CD4-positive, CD25-positive, alpha-beta regulatory T cell (primary cell): Measurements from ENCODE around the gene TSPAN31. TPM values are rescaled to one million over a fixed set of nuclear protein-coding genes. Genes with fewer than 3 reads are reported as not detected.
A peak's percentile ranks its signal among the peaks of the same experiment; 100 is the strongest.

Experiments
- ATAC-seq, 2 donors: fragments of 150-1000 bp; cut with Tn5 transposase; one replicate each; pipeline ENCODE4 v1.10.0; 2021; ENCODE audit warnings: low read depth in 2 of 2, moderate number of reproducible peaks in 2 of 2, moderate library complexity in 1 of 2
- DNase-seq, 3 donors: peaks; one replicate each; pipeline versions ENCODE4 v3.0.0 to v3.0.0-alpha.2; 2012 to 2022; ENCODE audit warnings: mixed read lengths in 1 of 3
- H3K27ac ChIP-seq: one replicate; pipeline ENCODE4 v1.7.0; 2013; ENCODE audit warnings: mild to moderate bottlenecking, low read length; ENCODE audit not compliant: insufficient read depth, poor library complexity, severe bottlenecking
- H3K27me3 ChIP-seq: one replicate; pipeline ENCODE4 v1.7.0; 2013; ENCODE audit warnings: low read length; ENCODE audit not compliant: control insufficient read depth, insufficient read depth
- H3K36me3 ChIP-seq: one replicate; pipeline ENCODE4 v1.7.0; 2013; ENCODE audit warnings: mild to moderate bottlenecking, low read length, moderate library complexity; ENCODE audit not compliant: control insufficient read depth, insufficient read depth
- H3K4me1 ChIP-seq: 2 replicates; pipeline ENCODE4 v1.7.0; 2013; ENCODE audit warnings: mild to moderate bottlenecking, low read length; ENCODE audit not compliant: insufficient read depth, control insufficient read depth, poor library complexity, severe bottlenecking
- H3K4me3 ChIP-seq: one replicate; pipeline ENCODE4 v1.7.0; 2013; ENCODE audit warnings: low read depth, mild to moderate bottlenecking, low read length, moderate library complexity
- H3K9me3 ChIP-seq, 2 experiments: 1 replicate in 1 of 2; 2 replicates in 1 of 2; pipeline ENCODE4 v1.7.0; 2013; ENCODE audit warnings: low read length in 2 of 2, mild to moderate bottlenecking in 1 of 2, moderate library complexity in 1 of 2; ENCODE audit not compliant: control insufficient read depth in 2 of 2
- H3K27ac Mint-ChIP-seq, 3 donors: one replicate each; pipeline ENCODE4 v1.8.0; 2020 to 2022; ENCODE audit warnings: mild to moderate bottlenecking in 3 of 3, mixed read lengths in 3 of 3, moderate library complexity in 2 of 3
- H3K27me3 Mint-ChIP-seq: one replicate; pipeline ENCODE4 v1.8.0; 2022; ENCODE audit warnings: mild to moderate bottlenecking, mixed read lengths
- H3K36me3 Mint-ChIP-seq: one replicate; pipeline ENCODE4 v1.8.0; 2020; ENCODE audit warnings: mixed read lengths
- H3K4me1 Mint-ChIP-seq, 4 donors: one replicate each; pipeline ENCODE4 v1.8.0; 2020 to 2022; ENCODE audit warnings: mixed read lengths in 4 of 4, mild to moderate bottlenecking in 1 of 4
- H3K4me3 Mint-ChIP-seq, 4 donors: one replicate each; pipeline ENCODE4 v1.8.0; 2020 to 2022; ENCODE audit warnings: mild to moderate bottlenecking in 4 of 4, mixed read lengths in 4 of 4, moderate library complexity in 3 of 4
- H3K9me3 Mint-ChIP-seq, 7 donors: one replicate each; pipeline ENCODE4 v1.8.0; 2020 to 2022; ENCODE audit warnings: mixed read lengths in 7 of 7, mild to moderate bottlenecking in 3 of 7, moderate library complexity in 2 of 7
- polyA plus RNA-seq, 4 donors: library from polyadenylated mRNA; unstranded; fragments of 300-500 nt; fragmentation: Illumina TruSeq; gene quantifications; one replicate each; pipeline ENCODE4 v1.2.3, GENCODE V29; 2021
- total RNA-seq: library from RNA; stranded (reverse); gene quantifications from one replicate; pipeline ENCODE4 v1.2.3, GENCODE V29; 2022

Gene TSPAN31
- total and polyA plus RNA-seq, 5 donors from 2014 or later, result 8.7 to 48.9 (median 38.9) TPM

- Mint-ChIP-seq H3K9me3 (no peaks in the 10 kb centered on the region), H3K27me3 (peaks cover 4% of the 10 kb centered on the region), H3K36me3 (peaks cover 13% of the 10 kb centered on the region), H3K4me1 (peaks cover 22 to 71% (median 47%) of the 10 kb centered on the region in 4 donors), H3K4me3 (peak within 1 kb of the TSS; percentile 94 to 98 (median 96)), H3K27ac (peak within 1 kb of the TSS; percentile 95 to 99 (median 98))
- peak; percentile 23 to 30 for ATAC-seq
- Histone ChIP-seq H3K4me3 (peak within 1 kb of the TSS; percentile 74), H3K4me1 (peaks cover 49% of the 10 kb centered on the region), H3K27ac (peak within 1 kb of the TSS; percentile 92), H3K36me3 (peaks cover 24% of the 10 kb centered on the region), H3K27me3 (no peaks in the 10 kb centered on the region), H3K9me3 (no peaks in the 10 kb centered on the region)
- DNase-seq, result peak; percentile 80 to 93 (median 87)
These were observed 9.8 kb downstream of the TSPAN31 start, which contains the start of gene MARCHF9 for GRCh38 chr12:57754411-57755193. MARCHF9 (plus strand) TSS chr12:57755103; CDS start chr12:57755529, 426 bp downstream.

- Mint-ChIP-seq H3K4me1 (peaks cover 22 to 76% (median 50%) of the 10 kb centered on the region in 4 donors), H3K27ac (no peak overlapping the region)
These were observed 10.3 kb downstream of the TSPAN31 start for GRCh38 chr12:57755194-57755453.

GRCh38 chr12:57755454-57756372 lies 10.9 kb downstream of the TSPAN31 start:
- H3K9me3 Mint-ChIP-seq, result no peaks in the 10 kb centered on the region
- Histone ChIP-seq H3K4me1 (peaks cover 49% of the 10 kb centered on the region), H3K27ac (peak overlapping the region; percentile 92), H3K4me3 (peak overlapping the region; percentile 73), H3K9me3 (no peaks in the 10 kb centered on the region), H3K36me3 (peaks cover 21% of the 10 kb centered on the region), H3K27me3 (no peaks in the 10 kb centered on the region)
- peak overlapping the region; percentile 88 to 95 (median 93) for H3K27ac Mint-ChIP-seq
- peaks cover 4% of the 10 kb centered on the region for H3K27me3 Mint-ChIP-seq
- DNase-seq (peak in 2 of 3 donors; percentile 37 to 38), ATAC-seq (no peak)
- peaks cover 22 to 71% (median 51%) of the 10 kb centered on the region in 4 donors for H3K4me1 Mint-ChIP-seq
- H3K4me3 Mint-ChIP-seq, result peak overlapping the region; percentile 86 to 97 (median 92)
- H3K36me3 Mint-ChIP-seq, result peaks cover 8% of the 10 kb centered on the region

More at GRCh38 chr12:57755194-57755453, 10.3 kb downstream of the TSPAN31 start:
- DNase-seq (no peak), ATAC-seq (no peak)
- Histone ChIP-seq H3K4me1 (peaks cover 49% of the 10 kb centered on the region), H3K27me3 (no peaks in the 10 kb centered on the region), H3K9me3 (no peaks in the 10 kb centered on the region), H3K4me3 (no peak overlapping the region), H3K36me3 (peaks cover 22% of the 10 kb centered on the region), H3K27ac (peak overlapping the region; percentile 92)
- Mint-ChIP-seq H3K4me3 (no peak overlapping the region), H3K27me3 (peaks cover 4% of the 10 kb centered on the region), H3K9me3 (no peaks in the 10 kb centered on the region), H3K36me3 (peaks cover 13% of the 10 kb centered on the region)

GRCh38 chr12:57756406-57757341 lies 11.8 kb downstream of the TSPAN31 start:
- peaks cover 22 to 61% (median 46%) of the 10 kb centered on the region in 4 donors for H3K4me1 Mint-ChIP-seq
- Histone ChIP-seq H3K36me3 (peaks cover 21% of the 10 kb centered on the region), H3K4me1 (peaks cover 41% of the 10 kb centered on the region)

GRCh38 chr12:57757771-57758170 lies 12.9 kb downstream of the TSPAN31 start:
- Mint-ChIP-seq H3K36me3 (peaks cover 11% of the 10 kb centered on the region), H3K27ac (no peak overlapping the region), H3K9me3 (no peaks in the 10 kb centered on the region), H3K27me3 (peaks cover 4% of the 10 kb centered on the region), H3K4me1 (peaks cover 20 to 50% (median 40%) of the 10 kb centered on the region in 4 donors), H3K4me3 (peak overlapping the region in 2 of 4 donors; percentile 73 to 76)
- ATAC-seq, result no peak
- H3K4me3 ChIP-seq, result no peak overlapping the region
- no peaks in the 10 kb centered on the region for H3K27me3 ChIP-seq
- H3K27ac ChIP-seq, result no peak overlapping the region
- no peaks in the 10 kb centered on the region for H3K9me3 ChIP-seq
- peaks cover 33% of the 10 kb centered on the region for H3K4me1 ChIP-seq
- H3K36me3 ChIP-seq, result peaks cover 21% of the 10 kb centered on the region
- DNase-seq, result no peak

More at GRCh38 chr12:57756406-57757341, 11.8 kb downstream of the TSPAN31 start:
- Histone ChIP-seq H3K27me3 (no peaks in the 10 kb centered on the region), H3K27ac (peak overlapping the region; percentile 92), H3K4me3 (peak overlapping the region; percentile 73), H3K9me3 (no peaks in the 10 kb centered on the region)
- peak; percentile 11 to 22 for ATAC-seq
- Mint-ChIP-seq H3K9me3 (no peaks in the 10 kb centered on the region), H3K4me3 (peak overlapping the region; percentile 86 to 97 (median 92)), H3K27me3 (peaks cover 4% of the 10 kb centered on the region), H3K36me3 (peaks cover 11% of the 10 kb centered on the region), H3K27ac (peak overlapping the region; percentile 88 to 95 (median 93))
- DNase-seq, result peak; percentile 57 to 76 (median 70)

- no peaks in the 10 kb centered on the region for H3K9me3 ChIP-seq
- peaks cover 11% of the 10 kb centered on the region for H3K36me3 Mint-ChIP-seq
- H3K4me1 ChIP-seq, result peaks cover 24% of the 10 kb centered on the region
- ATAC-seq, result no peak
- peak overlapping the region in 2 of 3 donors; percentile 30 to 80 for H3K27ac Mint-ChIP-seq
- no peak overlapping the region for H3K27ac ChIP-seq
- peaks cover 7% of the 10 kb centered on the region for H3K27me3 ChIP-seq
- peaks cover 12 to 41% (median 33%) of the 10 kb centered on the region in 4 donors for H3K4me1 Mint-ChIP-seq
- no peak for DNase-seq
- H3K27me3 Mint-ChIP-seq, result peaks cover 9% of the 10 kb centered on the region
- no peak overlapping the region for H3K4me3 ChIP-seq
- no peaks in the 10 kb centered on the region for H3K9me3 Mint-ChIP-seq
- H3K36me3 ChIP-seq, result peaks cover 21% of the 10 kb centered on the region
- H3K4me3 Mint-ChIP-seq, result peak overlapping the region in 1 of 4 donors; percentile 76
These were observed 13.9 kb downstream of the TSPAN31 start for GRCh38 chr12:57758552-57759359.
